GM19397 (cell line): Measurements from ENCODE around the gene METTL4.
"Not testable (repeated sequence)": the region's sequence is repeated elsewhere in the genome, so short reads cannot be mapped to it uniquely, and the experiment has no call there.

Experiments used
- ATAC-seq: cut with Tn5 transposase; IDR thresholded peaks from one replicate; pipeline ENCODE4 v1.9.1; 2021; ENCODE audit warnings: mild to moderate bottlenecking, moderate library complexity; ENCODE audit not compliant: unreplicated experiment

Gene METTL4

GRCh38 chr18:2568129-2568528 lies 3.2 kb downstream of the METTL4 start:
- no peak for ATAC-seq

DNA sequence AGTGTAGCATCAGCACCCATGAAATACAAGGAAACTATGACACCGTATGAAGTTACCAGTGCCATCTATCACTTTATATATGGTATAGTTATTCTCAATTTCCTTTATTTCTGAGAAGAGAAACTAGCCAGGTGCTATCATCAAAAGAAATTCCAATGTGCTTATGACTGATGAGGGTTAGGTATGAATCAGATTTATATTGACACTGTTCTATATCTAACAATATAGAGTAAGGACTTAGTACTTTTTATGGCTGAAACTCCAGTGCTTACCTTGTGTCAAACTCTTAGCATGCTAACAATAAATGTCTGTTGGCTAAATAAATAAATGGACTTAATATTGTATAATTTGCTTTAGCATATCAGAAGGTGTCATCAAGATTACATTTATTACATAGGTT lies 6.9 kb downstream of the METTL4 start:
- no peak for ATAC-seq

GRCh38 chr18:2559249-2559648 lies 12.1 kb downstream of the METTL4 start:
- no peak for ATAC-seq

GRCh38 chr18:2557536-2557935 lies 13.8 kb downstream of the METTL4 start:
- ATAC-seq, result no peak

- no peak for ATAC-seq
These were observed 15.4 kb downstream of the METTL4 start for GRCh38 chr18:2555895-2556294.

GRCh38 chr18:2554696-2555095 lies 16.6 kb downstream of the METTL4 start:
- no peak for ATAC-seq

- ATAC-seq, result no peak
These were observed 19.9 kb downstream of the METTL4 start for GRCh38 chr18:2551425-2551824.

DNA sequence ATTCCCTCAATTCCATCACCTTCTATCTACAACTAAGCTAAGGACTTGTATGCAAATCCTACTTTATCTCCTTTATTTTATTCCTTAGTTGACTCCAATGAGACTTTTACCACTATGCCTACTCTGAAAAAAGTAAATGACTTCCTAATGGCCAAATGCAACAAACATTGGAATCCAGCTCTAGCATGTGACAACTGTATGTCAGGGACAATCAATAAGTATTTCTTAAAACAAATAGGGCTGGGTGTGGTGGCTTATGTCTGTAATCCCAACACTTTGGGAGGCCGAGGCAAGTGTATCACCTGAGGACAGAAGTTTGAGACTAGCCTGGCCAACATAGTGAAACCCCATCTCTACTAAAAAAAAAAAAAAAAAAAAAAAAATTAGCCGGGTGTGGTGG lies 21.8 kb downstream of the METTL4 start:
- ATAC-seq, result no peak

DNA sequence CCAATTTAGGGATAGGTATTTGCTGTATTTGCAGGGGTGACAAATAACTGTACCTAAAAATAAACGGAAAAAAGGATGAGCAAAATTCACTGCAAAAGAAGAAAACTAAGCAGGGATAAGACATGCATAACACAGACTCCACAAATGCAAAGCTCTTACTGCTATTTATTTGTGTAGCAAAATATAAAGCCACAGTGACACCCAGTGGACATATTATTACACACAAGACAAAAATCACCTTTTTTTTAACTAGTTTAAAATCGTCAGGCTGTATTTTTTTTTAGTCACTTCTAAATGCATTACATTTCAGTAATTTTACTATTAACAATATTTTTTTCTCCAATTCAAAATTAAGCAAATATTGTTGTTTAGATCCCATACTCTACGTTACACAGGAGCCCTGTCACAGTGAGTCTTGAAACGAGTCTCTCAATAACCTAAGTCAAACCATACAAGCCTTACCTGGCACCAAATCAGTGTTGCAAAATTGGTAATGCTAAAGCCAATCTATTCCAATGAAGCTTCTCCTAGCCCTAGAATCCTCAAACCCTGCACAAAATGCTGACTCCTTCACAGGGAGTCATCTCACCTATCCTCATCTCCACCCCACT lies 23.7 kb downstream of the METTL4 start:
- ATAC-seq, result no peak

DNA sequence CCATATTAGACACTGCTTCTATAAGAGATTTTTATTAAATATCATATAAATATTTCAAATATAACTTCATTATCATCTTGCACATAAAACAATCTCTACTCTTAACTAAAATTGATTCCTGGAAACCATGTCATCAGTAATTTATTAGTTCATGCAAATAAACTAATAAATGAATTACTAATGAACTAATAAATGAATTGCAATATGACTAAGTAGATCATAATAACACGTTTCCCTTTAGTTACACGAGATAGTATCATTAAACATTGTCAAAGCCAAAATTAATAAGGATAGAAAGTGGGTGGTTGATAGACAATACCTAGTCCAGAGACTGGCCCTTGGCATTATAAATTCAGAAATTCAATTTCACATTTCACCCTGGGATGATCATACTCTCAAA lies 26.1 kb downstream of the METTL4 start:
- ATAC-seq, result no peak

- ATAC-seq, result not testable (repeated sequence)
These were observed 29.3 kb downstream of the METTL4 start for GRCh38 chr18:2541925-2542563.

- ATAC-seq, result no peak
These were observed 30.7 kb downstream of the METTL4 start for GRCh38 chr18:2540575-2540974.

DNA sequence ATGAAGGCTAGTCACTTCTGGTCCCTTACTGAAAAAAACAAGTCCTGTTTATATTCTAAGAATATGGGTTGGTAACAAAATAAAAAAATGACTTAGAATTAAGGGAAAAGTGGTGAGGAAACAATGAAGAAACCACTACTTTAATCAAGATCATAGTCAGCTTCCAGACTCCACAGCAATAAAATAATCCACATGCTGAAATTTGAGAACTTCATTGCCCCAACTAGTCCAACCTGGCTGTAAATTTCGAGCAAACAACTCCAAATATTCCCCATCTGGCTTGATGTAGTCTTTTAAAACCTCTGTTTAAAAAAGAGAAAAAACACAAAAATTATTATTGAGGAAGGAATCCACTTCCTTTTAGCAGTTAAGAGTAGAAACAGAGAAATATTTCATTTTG lies 32.5 kb downstream of the METTL4 start:
- ATAC-seq, result no peak

- ATAC-seq, result no peak
These were observed 33.1 kb downstream of the METTL4 start for GRCh38 chr18:2538236-2538635.

GRCh38 chr18:2537296-2537695 lies 34.0 kb downstream of the METTL4 start:
- ATAC-seq, result no peak

- no peak for ATAC-seq
These were observed 34.8 kb downstream of the METTL4 start for GRCh38 chr18:2536493-2536892.

- ATAC-seq, result no peak
These were observed 35.2 kb downstream of the METTL4 start for GRCh38 chr18:2536063-2536462.

DNA sequence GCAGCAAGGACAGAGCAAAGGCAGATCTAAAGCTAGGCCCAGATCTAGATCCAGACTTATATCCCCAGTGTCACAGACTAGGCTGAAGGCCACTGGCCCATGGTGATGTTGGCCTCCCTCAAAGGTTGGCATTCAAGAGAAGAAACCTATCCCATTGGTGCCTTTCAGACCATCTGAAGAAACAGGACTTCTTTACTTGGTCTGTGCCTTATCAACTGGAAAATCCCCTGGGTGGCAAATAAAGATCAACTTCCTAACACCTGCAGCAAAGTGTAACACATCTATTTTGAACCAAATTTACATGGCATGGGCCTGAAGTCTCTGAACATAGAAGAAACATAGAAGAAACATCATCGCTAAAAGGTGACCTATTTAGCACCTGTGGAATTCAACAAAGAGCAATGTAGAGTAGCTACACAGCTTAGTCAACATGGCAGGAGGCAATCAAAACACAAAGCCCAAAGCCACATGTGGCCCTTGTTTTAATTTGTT lies 35.8 kb downstream of the METTL4 start:
- ATAC-seq, result peak; percentile 41

- peak; percentile 50 for ATAC-seq
These were observed 36.4 kb downstream of the METTL4 start for GRCh38 chr18:2534906-2535305.

GRCh38 chr18:2532797-2533196 lies 38.5 kb downstream of the METTL4 start:
- ATAC-seq, result no peak

GRCh38 chr18:2531751-2532150 lies 39.6 kb downstream of the METTL4 start:
- no peak for ATAC-seq

DNA sequence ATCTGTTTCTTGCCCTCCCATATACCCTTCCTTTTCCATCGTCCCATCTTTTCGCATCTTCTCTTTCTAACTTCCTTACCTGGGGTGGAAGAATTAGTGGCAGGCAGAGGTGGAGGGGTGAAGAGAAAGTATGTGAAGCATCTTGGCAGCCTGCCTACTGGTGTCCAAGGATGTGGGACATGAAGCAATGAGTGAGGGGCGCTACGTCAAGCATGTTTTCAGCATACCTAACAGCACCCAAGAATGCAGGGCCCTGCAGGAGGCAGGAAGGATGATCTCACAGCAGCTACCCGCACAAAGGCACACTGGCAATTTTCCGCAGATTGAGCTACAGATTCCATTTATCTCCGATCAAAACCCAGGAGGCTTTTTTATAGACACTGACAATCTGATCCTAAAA lies 42.2 kb downstream of the METTL4 start:
- no peak for ATAC-seq

DNA sequence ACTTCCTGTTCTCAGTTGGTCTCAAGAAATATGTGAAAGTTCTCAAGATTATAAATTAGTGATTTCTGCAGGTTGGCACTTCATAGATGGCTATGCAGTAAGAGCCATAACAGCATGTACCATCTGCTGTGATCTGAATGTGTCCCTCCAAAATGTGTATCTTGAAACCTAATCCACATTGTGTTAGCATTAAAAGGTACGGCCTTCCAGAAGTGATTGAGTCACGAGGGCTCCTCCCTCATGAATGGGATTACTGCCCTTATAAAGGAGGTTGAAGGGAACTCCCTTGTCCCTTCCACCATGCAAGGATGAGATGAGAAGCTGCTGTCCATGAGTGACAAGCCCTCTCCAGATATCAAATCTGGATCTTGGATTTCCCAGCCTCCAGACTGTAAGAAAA lies 45.0 kb downstream of the METTL4 start:
- no peak for ATAC-seq
